ENCODE data around the gene WWOX.

The WWOX gene

DNA sequence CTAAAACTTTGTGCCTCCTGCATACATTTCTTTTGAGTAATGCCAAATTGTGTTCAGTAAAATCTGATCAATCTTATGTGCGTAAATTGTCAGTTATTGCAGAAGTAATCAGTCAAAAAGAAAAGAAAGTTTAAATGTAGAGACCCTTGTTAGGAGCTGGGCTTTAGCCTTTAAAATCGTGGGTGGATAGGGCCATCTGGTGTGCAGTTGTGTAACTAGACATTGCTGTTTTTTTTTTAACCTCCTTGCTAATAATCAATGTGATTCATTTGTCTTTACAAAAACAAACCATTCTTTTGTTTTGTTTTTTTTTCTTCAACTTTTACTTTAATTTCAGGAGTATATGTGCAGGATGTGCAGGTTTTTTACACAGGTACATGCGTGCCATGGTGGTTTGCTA lies 5.3 kb upstream of the WWOX start:
- Histone ChIP-seq H3K4me1 (ENCODE audit: low read depth, poor library complexity, severe bottlenecking) (peaks cover 4% of the 10 kb centered on the region), H3K36me3 (ENCODE audit: insufficient read depth) (no peaks in the 10 kb centered on the region), H3K4me2 (no peak overlapping the region), H4K20me1 (ENCODE audit: insufficient read depth) (no peaks in the 10 kb centered on the region), H3K27me3 (ENCODE audit: insufficient read depth, low read depth) (no peaks in the 10 kb centered on the region), H3K27ac (no peak overlapping the region), H3K9ac (no peak overlapping the region), H2AFZ (ENCODE audit: low read depth) (no peak overlapping the region), H3K4me3 (IDR thresholded peaks at IDR 0.05; ENCODE audit: insufficient read depth, low read depth, low read length) (no peak overlapping the region), H3K79me2 (ENCODE audit: insufficient read depth, low read depth) (no peaks in the 10 kb centered on the region)
- TF ChIP-seq, protein P1, sequence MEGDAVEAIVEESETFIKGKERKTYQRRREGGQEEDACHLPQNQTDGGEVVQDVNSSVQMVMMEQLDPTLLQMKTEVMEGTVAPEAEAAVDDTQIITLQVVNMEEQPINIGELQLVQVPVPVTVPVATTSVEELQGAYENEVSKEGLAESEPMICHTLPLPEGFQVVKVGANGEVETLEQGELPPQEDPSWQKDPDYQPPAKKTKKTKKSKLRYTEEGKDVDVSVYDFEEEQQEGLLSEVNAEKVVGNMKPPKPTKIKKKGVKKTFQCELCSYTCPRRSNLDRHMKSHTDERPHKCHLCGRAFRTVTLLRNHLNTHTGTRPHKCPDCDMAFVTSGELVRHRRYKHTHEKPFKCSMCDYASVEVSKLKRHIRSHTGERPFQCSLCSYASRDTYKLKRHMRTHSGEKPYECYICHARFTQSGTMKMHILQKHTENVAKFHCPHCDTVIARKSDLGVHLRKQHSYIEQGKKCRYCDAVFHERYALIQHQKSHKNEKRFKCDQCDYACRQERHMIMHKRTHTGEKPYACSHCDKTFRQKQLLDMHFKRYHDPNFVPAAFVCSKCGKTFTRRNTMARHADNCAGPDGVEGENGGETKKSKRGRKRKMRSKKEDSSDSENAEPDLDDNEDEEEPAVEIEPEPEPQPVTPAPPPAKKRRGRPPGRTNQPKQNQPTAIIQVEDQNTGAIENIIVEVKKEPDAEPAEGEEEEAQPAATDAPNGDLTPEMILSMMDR (conservative IDR thresholded peaks at IDR 0.05; ENCODE audit: low read depth, low read length), result 0 out of 2 replicates have a peak, but pooled peaks have one; percentile 14

DNA sequence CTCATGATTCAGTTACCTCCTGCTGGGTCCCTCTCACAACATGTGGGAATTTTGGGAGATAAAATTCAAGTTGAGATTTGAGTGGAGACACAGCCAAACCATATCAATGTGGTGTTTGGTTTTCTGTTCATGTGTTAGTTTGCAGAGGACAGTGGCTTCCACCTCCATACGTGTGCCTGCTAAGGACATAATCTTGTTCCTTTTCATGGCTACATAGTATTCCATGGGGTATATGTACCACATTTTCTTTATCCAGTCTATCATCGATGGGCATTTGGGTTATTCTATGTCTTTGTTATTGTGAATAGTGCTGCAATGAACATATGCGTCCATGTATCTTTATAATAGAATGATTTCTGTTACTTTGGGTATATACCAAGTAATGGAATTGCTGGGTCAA lies 4.5 kb upstream of the WWOX start:
- Histone ChIP-seq H3K4me1 (ENCODE audit: low read depth, poor library complexity, severe bottlenecking) (peaks cover 4% of the 10 kb centered on the region), H3K27me3 (ENCODE audit: insufficient read depth, low read depth) (no peaks in the 10 kb centered on the region), H2AFZ (ENCODE audit: low read depth) (no peak overlapping the region), H4K20me1 (ENCODE audit: insufficient read depth) (no peaks in the 10 kb centered on the region), H3K9ac (no peak overlapping the region), H3K4me2 (no peak overlapping the region), H3K36me3 (ENCODE audit: insufficient read depth) (no peaks in the 10 kb centered on the region), H3K4me3 (IDR thresholded peaks at IDR 0.05; ENCODE audit: insufficient read depth, low read depth, low read length) (no peak overlapping the region), H3K27ac (no peak overlapping the region), H3K79me2 (ENCODE audit: insufficient read depth, low read depth) (no peaks in the 10 kb centered on the region)
- TF ChIP-seq, protein P1 (conservative IDR thresholded peaks at IDR 0.05; ENCODE audit: low read depth, low read length), result no peak

DNA sequence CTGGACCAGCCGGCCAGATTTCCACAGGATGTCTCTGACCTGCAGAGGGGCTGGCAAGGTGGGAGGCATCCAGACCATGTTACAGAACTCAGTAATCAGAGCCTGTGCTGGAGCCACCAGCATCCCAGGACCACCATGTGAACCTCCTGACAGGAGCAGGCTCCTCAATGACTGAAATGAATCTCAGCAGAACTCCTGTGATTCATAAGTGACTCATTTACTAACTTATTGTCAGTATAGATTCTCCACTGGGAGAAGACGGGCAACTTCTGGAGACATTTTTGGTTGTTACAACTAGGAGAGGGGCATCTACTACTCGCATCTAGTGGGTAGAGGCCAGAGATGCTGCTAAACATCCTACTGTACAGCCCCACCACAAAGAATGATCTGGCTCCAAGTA lies 3.1 kb upstream of the WWOX start:
- no peak overlapping the region for H3K4me2 ChIP-seq
- no peaks in the 10 kb centered on the region for H3K27me3 ChIP-seq (ENCODE audit: insufficient read depth, low read depth)
- H3K9ac ChIP-seq, result no peak overlapping the region
- TF ChIP-seq, protein P1 (conservative IDR thresholded peaks at IDR 0.05; ENCODE audit: low read depth, low read length), result no peak
- no peak overlapping the region for H3K27ac ChIP-seq
- peaks cover 11% of the 10 kb centered on the region for H3K4me1 ChIP-seq (ENCODE audit: low read depth, poor library complexity, severe bottlenecking)
- H3K4me3 ChIP-seq (IDR thresholded peaks at IDR 0.05; ENCODE audit: insufficient read depth, low read depth, low read length), result no peak overlapping the region
- H2AFZ ChIP-seq (ENCODE audit: low read depth), result no peak overlapping the region
- H3K36me3 ChIP-seq (ENCODE audit: insufficient read depth), result no peaks in the 10 kb centered on the region
- H4K20me1 ChIP-seq (ENCODE audit: insufficient read depth), result no peaks in the 10 kb centered on the region
- peaks cover 3% of the 10 kb centered on the region; the same call in 1 of the 2 replicates for H3K79me2 ChIP-seq (ENCODE audit: insufficient read depth, low read depth)

DNA sequence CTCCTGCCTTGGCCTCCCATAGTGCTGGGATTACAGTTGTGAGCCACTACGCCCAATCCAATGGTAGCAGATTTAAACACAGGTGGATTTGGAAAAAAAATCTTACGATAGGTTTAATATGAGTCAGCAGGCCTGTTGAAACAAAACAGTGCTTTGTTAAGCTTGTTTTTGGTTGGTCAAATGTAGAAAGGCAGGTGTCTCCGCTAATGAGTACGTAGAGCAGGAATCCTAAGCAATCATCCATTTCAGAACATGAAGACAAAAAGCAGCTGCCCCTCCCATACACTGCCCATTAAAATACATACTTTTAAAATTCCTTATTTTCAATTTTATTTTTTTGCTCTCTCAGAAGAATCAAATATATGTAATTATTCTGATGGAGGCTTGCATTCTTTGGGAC lies 1.9 kb upstream of the WWOX start:
- H3K4me2 ChIP-seq, result no peak overlapping the region
- no peak overlapping the region for H3K4me3 ChIP-seq (IDR thresholded peaks at IDR 0.05; ENCODE audit: insufficient read depth, low read depth, low read length)
- H3K36me3 ChIP-seq (ENCODE audit: insufficient read depth), result no peaks in the 10 kb centered on the region
- TF ChIP-seq, protein P1 (conservative IDR thresholded peaks at IDR 0.05; ENCODE audit: low read depth, low read length), result no peak
- no peak overlapping the region for H2AFZ ChIP-seq (ENCODE audit: low read depth)
- no peak overlapping the region for H3K9ac ChIP-seq
- no peak overlapping the region for H3K27ac ChIP-seq
- H3K79me2 ChIP-seq (ENCODE audit: insufficient read depth, low read depth), result peaks cover 3% of the 10 kb centered on the region; the same call in 1 of the 2 replicates
- no peaks in the 10 kb centered on the region for H3K27me3 ChIP-seq (ENCODE audit: insufficient read depth, low read depth)
- H4K20me1 ChIP-seq (ENCODE audit: insufficient read depth), result no peaks in the 10 kb centered on the region
- H3K4me1 ChIP-seq (ENCODE audit: low read depth, poor library complexity, severe bottlenecking), result peaks cover 11% of the 10 kb centered on the region

All from KMS-11 (cell line).